HG03025 (cell line): ENCODE measurements around the gene CD2.

ENCODE experiments used
- ATAC-seq: cut with Tn5 transposase; IDR thresholded peaks from one replicate; pipeline ENCODE4 v1.9.1; 2021; ENCODE audit warnings: mild to moderate bottlenecking, moderate library complexity; ENCODE audit not compliant: unreplicated experiment, low FRiP score

The CD2 gene

GRCh38 chr1:116726872-116727820 lies 27.1 kb upstream of the CD2 start:
- ATAC-seq: no peak

GRCh38 chr1:116731439-116731838 lies 22.8 kb upstream of the CD2 start:
- ATAC-seq: no peak

DNA sequence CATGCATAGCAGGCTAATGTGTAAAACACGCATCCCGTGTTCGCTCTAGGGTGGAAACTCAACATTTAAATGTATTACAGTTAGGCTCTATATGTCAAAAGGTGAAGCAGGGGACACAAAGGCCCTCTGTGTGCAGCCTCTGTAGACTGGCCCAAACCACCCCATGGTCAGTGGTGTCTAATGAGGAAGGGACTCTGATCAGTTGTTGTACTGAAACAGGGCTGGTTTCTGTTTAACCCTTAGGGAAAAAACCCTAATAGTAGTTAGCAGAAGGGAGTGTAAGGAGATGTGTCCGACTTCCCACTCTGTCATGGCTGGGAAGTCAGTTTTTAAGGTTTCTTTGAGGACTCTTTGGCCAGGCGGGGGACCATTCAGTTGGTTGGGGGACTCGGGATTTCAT lies 21.5 kb upstream of the CD2 start:
- ATAC-seq: no peak

- ATAC-seq: no peak
These were observed 20.5 kb upstream of the CD2 start for GRCh38 chr1:116733476-116734365.

- ATAC-seq: no peak
These were observed 19.0 kb upstream of the CD2 start for GRCh38 chr1:116735246-116735645.

GRCh38 chr1:116737020-116737854 lies 17.0 kb upstream of the CD2 start:
- no peak for ATAC-seq

DNA sequence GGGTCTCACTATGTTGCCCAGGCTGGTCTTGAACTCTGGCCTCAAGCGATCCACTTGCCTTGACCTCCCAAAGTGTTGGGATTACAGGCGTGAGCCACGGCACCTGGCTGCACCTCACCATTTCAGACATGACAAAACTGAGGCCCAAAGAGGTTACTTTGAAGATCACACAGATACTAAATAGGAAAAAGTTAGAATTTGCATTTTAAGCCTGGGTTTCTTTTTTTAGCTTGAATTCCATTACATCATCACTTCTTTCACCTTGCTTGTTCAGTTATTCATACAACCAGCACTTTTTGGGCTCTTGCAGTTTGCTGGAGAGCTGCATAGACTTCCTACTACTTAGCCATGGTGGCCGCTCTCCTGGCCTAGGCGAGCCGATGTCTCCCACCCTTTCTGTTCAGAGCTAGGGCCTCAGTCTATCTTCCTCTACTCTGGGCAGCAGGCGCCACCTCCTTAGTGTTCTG lies 16.3 kb upstream of the CD2 start:
- no peak for ATAC-seq

DNA sequence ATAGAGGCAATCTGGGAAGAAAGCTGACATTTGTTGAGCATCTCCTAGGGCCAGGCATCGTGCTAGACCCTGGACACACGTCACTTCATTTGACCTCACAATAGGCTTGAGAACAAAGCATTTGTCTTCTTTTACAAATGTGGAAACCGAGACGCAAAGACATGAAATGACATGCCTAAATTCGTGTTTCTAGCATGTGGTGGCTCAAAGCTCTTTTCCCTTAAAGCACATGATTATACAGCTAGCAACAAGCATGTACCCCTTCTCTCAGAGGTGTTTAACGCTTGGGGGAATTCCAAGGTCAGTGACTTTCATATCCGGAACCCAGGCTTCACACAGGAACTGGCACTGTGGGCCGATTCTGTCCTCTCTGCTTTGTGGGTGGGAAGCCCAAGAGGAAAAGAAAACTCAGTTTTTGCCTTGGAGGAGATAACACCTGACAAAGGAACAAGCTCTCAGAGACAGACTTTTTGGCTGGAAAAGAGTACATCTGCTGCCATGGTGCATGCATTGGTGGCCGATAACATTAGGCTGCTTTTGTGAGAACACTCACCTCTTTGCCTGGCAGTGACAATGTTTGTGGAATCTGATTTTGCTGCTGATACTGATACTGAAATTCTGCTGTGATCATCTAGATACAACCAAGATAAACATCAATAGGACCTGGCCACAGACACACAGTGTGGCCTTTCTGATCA lies 15.4 kb upstream of the CD2 start:
- ATAC-seq: no peak

DNA sequence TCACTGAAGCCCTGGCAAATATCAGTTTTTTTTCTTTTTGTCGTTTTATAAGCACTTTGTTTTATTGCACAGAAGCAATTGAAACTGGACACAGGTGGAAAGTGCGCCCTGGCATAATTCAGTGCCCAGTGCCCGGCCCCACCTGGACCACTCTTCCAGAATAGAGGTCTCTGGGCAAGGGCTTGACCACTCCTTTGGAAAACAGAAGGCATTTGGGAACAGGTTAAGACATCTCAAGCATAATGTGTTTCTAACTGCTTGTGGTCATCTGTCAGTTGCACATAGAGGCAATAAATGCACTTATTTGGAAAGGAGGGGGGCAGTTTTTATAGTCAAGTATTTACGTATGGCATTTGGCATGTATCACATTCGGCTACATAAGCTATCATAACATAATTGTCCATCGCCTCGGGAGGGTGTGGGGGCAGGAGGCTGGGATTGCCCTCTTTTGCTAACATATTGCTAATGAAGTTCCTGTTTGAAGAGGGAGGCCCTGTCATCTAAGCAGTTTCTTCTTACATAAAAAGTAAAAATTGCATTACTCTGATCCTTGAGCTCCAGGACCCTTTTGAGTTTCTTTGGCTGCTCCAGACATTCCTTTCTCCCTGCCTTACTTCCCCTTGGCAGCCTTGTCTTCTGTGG lies 14.7 kb upstream of the CD2 start:
- ATAC-seq: no peak

GRCh38 chr1:116740296-116740695 lies 13.9 kb upstream of the CD2 start:
- ATAC-seq: no peak

DNA sequence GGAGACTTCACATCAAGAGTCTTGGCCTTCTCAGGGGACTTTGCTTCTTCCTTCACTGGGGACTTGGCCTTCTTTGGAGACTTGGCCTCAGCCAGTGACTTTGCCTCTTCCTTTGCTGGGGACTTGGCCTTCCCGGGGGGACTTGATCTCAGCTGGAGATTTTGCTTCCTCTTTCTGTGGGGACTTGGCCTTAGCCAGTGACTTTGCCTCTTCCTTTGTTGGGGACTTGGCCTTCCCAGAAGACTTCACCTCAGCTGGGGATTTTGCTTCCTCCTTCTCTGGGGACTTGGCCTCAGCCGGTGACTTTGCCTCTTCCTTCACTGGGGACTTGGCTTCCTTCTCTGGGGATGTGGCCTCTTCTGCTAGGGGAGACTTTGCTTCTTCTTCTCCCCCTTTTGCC lies 13.5 kb upstream of the CD2 start:
- ATAC-seq: no peak

- no peak for ATAC-seq
These were observed 12.2 kb upstream of the CD2 start for GRCh38 chr1:116741836-116742565.

DNA sequence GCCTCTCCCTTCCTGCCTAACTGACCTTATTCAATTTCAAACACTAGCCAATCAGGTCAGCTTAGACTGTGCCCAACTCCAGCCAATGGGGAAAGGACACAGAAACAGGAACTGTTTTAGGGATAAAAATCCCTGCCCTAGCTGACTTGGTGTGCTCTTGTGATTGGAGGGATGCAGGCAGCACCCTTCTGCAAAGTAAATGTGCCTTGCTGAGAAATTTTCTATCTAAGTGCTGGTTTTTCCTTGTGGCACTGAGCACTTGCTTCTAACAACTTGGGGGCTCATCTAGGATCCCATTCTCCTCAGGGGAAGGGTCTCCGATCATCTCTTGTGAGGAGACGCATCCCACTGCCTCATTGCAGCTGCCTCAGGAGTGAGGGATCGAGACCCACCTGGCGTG lies 10.7 kb upstream of the CD2 start:
- no peak for ATAC-seq

DNA sequence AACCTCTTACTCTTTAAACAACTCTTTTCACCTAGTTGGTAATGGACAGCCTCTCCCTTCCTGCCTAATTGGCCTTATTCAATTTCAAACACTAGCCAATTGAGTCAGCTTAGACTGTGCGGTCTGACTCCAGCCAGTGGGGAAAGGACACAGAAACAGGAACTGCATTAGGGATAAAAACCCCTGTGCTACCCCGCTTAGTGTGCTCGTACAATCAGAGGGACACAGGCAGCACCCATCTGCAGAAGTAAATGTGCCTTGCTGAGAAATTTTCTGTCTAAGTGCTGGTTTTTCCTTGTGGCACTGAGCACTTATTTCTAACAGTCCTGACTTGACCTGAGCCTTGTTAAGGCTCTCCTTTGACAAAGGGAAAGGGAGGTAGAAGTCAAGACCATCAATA lies 6.0 kb upstream of the CD2 start:
- ATAC-seq: no peak

GRCh38 chr1:116751146-116751545 lies 3.1 kb upstream of the CD2 start:
- ATAC-seq: no peak

GRCh38 chr1:116751621-116752020 lies 2.6 kb upstream of the CD2 start:
- no peak for ATAC-seq

DNA sequence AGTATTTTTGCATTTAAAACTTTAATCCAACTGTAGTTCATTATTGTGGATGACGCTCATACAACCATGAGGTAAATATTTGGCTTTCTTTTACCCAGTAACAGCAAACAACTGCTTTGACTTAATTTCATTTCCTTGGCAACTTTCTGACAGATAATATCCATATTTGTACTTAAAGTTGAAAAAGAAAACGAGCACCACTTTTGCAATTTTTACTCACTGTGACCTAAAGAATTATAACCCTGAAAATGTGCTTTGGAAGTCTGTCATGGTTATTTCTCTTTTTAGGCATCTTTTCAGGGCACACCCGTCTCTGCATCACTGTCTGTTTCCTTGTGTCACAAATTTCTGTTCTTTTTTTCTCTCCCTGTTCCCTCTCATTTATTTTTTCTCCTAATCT lies 918 bp upstream of the CD2 start:
- no peak for ATAC-seq

GRCh38 chr1:116755066-116755465 lies 836 bp downstream of the CD2 start:
- ATAC-seq: no peak

DNA sequence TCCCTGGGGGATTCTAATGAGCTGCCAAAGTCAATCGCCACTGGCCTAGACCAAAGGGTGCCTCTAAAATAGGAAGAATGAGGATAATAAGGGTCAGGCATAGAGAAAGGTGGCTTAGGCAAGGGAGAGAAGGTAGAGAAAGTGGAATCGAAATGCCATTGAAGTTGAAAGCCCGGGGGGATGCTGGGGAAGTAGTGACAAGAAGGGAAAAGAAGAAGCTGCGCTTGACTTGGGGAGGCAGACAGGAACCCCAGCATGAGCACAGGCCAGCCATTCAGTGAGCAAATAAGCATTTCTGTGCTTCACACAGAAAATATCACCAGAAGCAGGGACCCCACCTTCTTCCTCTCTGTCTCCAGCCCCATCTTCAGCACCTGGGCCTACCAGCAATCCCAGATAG lies 1.5 kb downstream of the CD2 start:
- no peak for ATAC-seq
